ENCODE results near the gene DIS3L2.

Gene DIS3L2

DNA sequence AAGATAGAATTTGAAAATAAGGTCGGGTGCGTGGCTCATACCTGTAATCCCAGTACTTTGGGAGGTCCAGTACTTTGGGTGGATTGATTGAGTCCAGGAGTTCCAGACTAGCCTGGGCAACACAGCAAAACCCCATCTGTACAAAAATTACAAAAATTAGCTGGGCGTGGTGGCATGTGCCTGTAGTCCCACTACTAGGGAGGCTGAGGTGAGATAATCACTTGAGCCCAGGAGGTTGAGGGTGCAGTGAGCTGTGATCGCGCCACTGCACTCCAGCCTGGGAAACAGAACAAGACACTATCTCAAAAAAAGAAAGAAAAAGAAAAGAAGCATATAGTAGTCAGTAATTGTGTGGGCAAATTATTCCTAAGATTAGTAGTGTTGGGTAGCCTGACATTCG is 222.8 kb downstream of the DIS3L2 start:
- no peak for DNase-seq (ENCODE audit: low read depth)

DNA sequence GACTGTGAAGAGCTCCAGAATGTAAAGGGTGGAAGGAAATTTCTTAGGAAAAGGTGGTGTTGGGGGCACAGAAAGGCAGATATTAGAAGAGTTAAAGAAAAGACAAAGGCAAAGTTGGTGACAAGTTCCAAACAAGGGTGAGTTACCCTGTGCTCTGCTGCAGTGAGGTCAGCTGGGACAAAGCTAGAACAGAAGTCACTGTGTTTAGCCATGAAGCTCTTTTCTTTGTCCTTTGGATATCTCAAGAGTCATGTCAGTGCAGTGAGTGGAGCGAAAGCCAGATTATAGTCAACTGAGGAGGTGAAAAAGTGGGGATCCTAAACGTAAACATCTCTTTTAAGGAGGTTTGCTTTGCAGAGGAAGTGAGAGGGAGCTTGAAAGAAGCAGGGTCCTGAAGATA is 229.3 kb downstream of the DIS3L2 start:
- DNase-seq (ENCODE audit: low read depth), result no peak

DNA sequence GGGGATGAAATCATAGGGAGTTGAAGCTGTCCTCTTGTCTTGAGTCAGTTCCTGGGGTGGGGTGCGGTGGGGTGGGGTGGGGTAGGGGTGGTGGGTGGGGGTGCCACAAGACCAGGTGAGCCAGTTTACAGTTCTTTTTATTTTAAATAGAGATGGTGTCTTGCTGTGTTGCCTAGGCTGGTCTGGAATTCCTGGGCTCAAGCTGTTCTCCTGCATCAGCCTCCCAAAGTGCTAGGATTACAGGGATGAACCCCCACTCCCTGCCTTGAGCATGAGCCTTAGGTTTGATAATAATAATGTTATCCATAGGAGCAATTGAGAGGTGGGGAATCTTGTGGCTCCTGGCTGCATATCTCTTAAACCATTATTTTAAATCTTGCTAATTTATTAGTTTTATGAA is 234.0 kb downstream of the DIS3L2 start:
- DNase-seq (ENCODE audit: low read depth), result no peak

DNA sequence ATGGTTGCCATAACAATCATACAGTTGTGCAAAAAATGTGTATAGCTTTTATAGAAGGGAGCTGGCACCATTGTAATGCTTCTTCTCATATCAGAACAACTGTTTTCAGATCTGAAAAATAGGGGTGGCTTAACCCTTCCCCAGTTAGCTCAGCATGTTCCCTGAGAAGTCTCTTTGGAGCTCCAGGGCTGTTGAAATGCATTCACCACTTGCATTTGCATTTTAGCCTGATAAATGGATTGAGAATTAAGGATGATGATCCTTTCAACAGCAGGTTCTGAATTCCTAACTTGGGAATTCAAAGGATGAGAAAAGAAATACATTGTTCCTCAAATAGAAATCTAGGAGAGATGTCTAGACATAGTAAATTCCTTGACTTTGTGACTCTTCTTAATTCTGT is 235.3 kb downstream of the DIS3L2 start:
- no peak for DNase-seq (ENCODE audit: low read depth)

DNA sequence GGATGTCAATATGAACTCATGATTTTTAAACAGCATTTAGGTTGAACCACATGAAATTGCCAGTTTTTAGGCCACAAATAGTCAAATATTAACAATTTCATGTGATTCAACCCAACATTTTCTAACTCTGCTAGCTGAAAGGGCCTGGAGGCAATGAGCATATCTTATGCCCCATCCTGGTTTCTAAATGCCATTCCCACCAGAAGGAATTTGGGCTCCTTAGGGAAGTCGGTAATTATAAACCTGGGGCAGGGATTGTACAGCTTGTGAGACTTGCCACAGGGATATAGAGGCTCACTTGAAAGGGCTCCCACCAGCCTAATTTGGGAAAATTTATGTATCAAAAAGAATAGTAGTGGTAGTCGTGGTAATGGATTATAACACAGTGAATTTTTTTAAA is 238.7 kb downstream of the DIS3L2 start:
- DNase-seq (ENCODE audit: low read depth), result no peak

DNA sequence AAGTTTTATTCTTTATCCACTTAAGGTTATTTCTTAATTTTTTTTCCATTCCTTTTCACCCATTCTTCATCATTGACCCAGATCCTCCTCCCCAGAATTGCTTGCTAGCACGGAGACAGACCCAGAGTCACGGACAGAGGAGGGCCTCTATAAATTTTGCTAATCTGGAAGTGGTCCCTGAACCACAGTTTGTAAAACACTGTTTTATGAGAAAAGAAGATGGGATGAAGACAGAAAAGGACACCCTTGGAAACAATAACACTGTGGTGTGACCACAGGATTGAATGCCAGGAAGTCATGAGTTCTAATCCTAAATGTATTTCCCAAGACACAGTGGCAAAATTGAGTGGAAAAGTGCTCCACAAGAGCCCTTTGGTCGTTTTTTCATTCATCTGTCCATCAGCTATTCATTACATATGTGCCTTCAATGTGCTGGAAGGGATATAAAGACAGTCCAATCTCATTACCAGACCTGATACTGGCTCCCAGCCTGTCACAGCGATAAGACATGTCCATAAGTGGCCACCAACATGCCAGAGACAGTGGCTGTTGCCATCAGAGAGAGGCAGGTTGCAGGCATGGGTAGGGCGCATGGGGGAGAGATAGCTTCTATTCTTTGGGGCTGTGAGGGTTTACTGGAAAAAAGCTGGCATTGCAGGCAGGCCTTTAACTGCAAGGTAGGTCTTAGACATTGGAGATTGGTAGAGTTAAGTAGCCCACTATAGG is 241.8 kb downstream of the DIS3L2 start:
- no peak for DNase-seq (ENCODE audit: low read depth)

DNA sequence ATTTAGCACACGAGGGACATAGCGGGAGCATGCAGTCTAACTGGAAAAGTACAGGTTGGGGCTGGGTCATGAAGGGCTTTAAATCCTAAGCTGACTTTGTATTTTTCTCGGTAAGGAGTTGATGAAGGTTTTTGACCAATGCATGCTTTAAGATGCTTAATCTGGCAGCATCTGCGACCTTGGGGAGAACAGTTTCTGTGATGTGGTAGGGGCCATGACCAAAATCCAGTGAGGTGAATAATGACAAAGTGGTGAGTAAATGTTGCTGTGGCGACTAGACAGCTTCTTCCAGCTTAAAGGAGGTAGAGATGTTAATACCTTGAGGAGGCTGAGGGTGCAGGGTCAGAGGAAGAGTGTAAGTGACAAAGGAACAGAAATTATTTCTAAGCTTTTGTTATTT is 242.4 kb downstream of the DIS3L2 start:
- peak; percentile 3 for DNase-seq (ENCODE audit: low read depth)

DNA sequence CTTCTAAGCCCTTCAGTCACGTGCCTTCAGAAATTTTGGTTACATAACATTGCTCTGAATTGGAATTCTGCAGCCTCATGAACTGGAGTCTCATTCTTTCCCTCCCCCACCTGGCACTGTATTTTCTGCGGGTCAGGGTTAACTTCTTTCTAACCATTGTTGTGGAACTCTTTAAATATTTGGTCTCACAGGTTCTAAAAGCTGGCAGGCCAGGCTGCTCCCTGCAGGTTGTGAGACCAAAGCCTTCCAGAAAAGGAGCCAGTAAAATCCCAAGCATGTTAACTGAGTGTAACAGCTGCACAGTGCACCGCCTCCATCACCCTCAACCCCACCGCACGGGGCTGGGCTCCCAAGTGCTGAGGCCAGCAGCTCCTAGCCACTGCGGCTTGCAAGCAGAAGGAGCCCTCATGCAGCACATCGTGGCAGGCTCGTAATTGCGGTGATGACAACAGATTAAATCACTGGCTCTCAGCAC is 243.0 kb downstream of the DIS3L2 start:
- DNase-seq (ENCODE audit: low read depth), result no peak

DNA sequence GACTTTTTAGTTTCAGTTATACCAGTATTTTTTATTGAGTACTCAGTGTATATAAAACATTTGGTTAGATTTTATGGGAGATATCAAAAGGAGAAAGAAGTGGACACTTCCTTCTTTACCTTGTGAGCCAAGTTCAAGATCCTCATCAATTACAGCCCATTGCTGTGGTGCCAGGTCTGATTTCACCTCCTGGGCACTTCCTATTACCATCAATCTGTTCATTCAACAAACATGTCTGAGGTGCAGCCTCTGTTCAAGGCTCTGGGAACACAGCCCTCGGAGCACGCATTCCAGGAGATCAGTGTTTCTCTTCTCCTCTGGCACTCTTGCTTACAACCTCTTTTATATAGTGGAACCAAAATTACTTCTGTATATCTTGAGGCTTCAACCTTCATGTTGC is 245.7 kb downstream of the DIS3L2 start:
- DNase-seq (ENCODE audit: low read depth), result no peak

DNA sequence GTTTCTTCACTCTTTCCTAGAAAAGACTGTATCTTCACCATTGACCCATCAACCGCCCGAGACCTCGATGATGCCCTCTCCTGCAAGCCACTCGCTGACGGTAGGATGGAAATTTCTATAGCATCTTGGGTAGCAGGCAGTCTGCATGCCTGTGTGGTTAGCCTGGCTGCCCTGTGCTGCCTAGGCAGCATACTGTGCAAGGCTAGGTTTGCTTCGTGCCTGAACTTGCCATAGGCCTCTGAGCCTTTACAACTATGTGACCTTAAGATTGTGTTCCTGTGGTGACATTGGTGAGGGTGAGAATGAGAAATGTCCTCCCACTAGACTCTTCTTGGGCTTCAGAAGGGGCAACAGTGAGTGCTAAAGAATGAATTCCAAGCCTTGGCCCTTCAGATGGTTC is 248.8 kb downstream of the DIS3L2 start:
- no peak for DNase-seq (ENCODE audit: low read depth)

DNA sequence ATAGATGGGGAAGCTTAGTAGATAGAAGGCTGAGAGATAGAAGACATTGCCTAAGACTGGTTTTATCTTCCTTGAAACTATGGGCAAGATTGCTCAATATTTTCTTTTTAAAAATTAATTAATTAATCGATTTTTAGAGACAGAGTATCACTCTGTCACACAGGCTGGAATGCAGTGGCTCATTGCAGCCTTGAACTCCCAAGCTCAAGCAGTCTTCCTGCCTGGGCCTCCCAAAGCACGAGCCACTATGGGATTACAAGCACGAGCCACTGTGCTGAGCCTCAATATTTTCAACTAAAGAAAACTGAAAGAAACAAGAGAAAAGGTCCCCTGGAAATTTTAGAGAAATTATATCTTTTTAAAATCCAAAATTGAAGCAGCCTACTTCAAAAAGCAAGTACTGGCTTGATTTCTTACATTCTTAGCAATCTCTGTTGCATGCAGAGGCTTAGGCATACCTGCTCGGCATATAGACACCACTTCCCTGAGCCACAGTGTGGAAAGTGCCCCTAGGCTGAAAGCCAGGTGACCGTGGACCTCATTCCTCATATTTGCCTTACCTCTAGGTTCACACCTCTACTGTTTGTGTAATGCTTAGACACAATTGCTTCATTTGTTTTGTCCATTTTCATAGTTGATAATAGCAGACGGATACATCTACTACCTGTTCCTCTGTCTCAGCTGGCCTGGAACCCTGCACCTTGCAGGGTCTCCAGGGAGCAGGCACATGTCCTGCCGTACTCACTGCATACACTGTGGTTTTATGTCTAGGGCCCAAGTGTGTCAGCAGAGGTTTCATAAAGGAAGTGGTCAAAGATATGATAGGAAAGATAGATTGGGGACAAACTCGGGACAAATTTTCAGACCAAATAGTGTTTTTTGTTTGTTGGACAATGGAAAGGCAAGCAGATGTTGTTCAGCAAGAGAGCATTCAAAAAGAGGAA is 250.5 kb downstream of the DIS3L2 start:
- no peak for DNase-seq (ENCODE audit: low read depth)

DNA sequence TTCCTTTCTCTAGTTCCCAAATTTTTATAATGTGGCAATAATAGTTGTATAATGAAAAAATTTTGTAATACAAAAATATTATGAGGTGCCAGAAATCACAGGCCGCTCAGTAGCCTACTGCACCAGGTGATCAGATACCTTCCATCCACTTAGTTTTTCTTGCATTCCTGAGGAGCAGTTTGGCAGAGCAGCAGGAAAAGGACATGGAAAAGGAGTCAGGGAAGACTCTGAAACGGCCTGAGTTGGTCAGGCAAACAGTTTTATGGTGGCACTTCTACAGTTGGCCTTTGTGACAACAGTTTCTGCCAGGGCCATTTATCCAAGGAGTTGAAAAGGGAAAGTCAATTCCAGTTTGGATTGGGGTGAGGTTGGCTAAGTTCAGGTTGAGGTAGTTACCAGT is 251.7 kb downstream of the DIS3L2 start:
- no peak for DNase-seq (ENCODE audit: low read depth)

DNA sequence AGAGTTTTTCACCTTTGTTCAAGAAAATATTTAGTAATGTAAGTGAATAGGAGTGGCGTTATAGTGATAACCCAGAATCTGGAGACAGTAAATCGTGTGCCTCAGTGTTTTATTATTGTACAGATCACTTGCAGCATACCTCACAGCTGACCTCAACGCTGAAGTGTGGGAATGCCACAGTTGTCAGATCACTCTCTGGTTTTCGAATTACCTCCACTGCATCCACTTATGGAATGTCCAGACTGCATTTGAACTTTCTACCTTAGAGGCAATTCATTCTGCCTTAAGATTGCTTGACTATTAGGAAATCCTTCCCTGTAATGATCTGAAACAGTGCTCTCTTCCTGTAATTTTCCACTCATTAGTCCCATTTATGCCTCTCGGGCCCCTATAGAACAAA is 252.5 kb downstream of the DIS3L2 start:
- DNase-seq (ENCODE audit: low read depth), result no peak

DNA sequence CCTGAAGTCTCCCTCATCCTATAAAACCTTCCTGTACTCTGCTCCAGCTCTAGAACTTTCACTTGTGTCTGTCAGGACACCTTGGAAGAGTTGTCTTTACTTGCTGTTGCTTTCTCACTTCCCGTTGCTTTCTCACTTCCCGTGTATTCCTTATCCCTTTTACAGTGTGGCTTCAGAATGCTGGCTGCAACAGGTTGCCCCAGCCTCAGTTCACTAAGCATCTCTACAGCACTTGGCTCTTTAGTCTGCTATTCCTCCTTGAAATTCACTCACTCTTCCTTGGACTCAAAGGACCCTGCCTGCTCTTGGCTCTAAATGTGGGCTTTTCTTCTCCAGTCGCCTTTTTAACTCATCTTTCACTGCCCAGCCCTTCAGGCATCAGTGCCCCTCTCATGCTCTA is 254.5 kb downstream of the DIS3L2 start:
- DNase-seq (ENCODE audit: low read depth), result no peak

DNA sequence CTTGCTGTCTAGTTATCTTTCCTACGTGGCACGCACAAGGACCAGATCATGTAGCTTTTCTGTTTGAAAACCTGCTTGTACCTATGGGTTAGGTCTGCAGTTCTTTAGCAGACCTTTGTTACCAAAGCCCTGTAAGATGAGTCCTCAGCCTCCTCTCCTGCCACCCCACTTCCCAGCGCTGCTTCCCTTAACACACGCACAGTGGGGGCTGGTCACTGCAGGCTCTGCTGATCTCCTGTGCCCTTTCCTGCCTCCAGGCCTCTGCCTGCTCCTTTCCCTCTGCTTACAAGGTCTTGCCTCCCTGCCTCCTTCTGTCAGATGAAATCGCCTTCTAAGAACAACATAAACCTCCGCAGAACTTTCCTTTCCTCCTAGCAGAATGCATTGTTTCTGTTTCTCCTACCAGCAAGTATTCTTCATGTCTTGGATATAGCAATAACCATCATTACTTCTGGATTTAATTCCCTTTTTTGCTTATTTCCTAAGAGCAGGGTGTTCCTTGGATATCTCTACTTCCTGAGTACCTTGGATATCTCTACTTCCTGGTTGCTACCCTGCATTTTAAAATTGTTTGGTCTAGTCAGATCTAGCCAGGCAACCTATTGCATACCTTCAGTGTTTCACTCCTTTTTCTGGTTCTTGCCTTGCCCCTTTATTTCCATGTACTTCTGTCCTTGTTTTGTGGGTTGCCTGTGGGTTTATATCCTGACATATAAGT is 257.4 kb downstream of the DIS3L2 start:
- no peak for DNase-seq (ENCODE audit: low read depth)

DNA sequence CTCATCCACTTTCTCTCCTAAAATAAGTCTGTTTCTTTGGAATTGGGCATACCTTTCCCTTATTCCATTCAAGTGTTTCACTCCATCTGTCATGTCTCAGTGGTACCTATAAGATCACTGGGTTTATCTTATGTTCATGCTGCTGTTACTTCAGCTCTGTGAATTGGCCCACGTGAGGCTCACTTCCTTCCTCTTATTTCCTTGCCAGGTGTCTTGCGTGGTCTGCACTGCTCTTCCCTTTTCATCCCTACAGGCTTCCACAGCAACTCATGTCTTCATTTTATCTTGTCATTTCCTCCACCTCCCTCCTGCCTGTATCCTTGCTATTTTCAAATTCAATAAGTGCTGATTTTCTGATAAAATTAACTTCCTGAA is 258.0 kb downstream of the DIS3L2 start:
- no peak for DNase-seq (ENCODE audit: low read depth)

DNA sequence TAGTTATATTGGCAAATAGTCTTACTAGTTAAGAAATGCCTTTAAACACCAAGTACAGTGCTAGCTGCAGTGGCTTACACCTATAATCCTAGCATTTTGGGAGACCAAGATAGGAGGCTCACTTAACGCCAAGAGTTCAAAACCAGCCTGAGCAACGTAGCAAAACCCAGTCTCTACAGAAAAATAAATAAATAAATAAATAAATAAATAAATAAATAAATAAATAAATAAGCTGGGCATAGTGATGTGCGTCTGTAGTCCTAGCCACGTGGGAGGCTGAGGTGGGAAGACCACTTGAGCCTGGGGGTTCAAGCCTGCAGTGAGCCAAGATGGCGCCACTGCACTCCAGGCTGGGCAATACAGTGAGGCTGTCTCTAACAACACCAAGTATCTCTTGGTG is 258.4 kb downstream of the DIS3L2 start:
- DNase-seq (ENCODE audit: low read depth), result no peak

DNA sequence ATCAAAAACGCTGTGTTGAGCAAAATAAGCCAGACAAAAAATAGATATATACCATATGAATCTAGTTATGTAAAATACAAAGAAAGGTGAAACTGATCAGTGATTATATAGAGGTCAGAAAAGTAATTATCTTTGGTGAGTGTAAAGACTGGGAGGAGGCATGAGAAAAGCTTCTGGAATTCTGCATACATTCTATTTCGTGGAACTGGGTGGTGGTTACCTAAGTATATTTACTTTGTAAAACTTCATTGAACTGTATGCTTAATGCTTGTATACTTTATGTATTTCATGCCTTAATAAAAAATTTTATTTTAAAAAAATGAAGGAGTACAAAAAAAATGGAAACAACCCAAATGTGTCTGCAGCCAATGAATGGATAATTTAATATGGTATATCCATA is 263.9 kb downstream of the DIS3L2 start:
- no peak for DNase-seq (ENCODE audit: low read depth)

DNA sequence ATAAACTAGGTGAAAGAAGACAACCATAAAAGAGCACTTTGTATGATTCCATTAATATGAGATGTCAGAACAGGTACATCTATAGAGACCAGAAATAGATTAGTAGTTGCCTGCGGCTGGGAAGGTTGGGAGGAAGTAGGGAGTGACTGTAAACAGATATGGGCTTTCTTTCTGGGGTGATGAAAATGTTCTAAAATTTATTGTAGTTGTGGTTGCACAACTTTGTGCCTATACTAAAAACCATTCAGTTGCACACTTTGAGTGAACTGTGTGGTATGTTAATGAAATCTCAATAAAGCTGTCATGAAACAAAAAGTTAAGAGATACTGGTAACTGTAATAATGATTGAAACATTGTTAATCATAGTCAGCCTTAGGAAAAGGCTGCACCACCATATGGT is 264.4 kb downstream of the DIS3L2 start:
- DNase-seq (ENCODE audit: low read depth), result no peak

DNA sequence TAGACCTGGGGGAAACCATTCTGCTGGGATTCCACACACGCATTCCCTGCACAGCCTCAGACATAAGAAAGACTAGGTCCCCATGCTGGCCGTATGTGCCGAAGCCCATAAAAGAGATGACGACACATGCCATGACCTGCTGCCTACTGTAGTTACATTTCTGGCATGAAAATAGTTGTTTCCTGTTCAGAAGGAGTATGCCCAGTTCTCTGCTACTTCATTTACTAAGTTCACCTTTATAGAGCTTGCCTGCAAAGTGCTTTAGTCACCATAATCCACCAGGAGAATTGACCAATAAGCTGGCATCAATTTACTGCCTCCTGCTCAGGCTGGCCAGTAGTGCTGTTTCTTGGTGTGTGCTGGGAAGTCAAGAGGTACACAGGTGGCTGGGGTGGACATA is 266.8 kb downstream of the DIS3L2 start:
- DNase-seq (ENCODE audit: low read depth), result no peak

DNA sequence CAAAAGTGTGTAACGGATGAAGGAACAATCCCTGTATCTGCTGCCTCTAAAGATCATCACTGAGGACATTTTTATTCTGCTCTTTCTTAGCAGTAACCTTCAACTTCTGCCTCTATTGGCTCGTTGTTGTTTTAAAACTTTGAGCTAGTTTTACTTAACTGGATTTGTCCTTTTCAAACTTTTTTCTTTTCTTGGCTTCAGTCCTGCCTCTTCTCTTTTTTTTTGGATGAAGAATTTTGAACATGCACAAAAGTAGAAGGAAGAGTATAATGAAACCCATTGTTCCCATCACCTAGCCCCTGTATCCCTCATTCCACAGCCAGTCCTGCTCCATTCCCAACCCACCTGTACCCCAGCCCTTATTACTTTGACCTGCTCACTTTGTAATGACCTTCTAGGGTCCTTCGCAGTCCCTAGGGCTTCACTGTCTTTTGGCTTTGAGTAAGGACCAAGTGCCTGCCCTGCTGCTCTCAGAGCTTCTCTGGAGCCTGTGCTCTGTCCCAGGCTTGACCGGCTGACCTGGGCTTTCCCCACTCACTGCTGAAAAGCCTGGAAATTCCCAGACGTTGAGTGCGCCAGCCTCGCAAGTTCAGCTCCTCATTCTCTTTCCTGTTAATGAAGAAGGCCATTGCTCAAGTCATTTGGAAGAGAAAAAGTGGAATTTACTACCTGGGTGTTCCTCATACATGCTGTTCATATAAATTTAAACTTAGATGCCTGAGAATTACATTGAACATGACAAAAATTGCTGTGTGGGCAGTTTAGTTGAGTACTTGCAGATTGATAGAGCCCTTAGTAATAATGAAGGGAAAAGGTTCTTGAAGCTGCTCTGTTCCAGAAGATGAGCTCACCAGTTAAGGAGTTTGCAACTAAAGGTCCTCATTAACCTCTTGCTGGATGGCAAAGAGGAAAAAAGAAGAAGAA is 267.7 kb downstream of the DIS3L2 start:
- DNase-seq (ENCODE audit: low read depth), result no peak

DNA sequence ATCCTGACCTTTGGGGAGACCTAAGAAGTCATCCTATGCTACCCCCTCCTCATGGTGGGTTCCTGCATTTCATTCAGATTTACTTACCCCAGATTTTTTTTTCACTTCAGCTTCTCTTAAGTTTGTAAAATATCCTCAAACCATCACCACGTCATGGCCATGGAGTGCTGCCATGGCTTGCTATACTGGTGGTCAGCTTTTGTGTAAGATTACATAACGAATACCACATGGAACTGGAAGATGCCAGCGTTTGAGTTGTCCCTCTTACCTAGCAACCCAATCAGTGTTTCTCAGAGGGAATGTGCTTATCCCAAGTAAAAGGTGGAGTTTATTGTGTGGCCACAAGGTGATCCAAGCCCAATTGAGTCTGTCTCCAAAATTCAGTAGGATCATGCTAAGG is 268.4 kb downstream of the DIS3L2 start:
- DNase-seq (ENCODE audit: low read depth), result no peak
